GM21447 (cell line): Measurements from ENCODE around the gene ICA1.

Experiments used
- ATAC-seq: cut with Tn5 transposase; IDR thresholded peaks from one replicate; pipeline ENCODE4 v1.9.1; 2021; ENCODE audit not compliant: unreplicated experiment

The ICA1 gene

DNA sequence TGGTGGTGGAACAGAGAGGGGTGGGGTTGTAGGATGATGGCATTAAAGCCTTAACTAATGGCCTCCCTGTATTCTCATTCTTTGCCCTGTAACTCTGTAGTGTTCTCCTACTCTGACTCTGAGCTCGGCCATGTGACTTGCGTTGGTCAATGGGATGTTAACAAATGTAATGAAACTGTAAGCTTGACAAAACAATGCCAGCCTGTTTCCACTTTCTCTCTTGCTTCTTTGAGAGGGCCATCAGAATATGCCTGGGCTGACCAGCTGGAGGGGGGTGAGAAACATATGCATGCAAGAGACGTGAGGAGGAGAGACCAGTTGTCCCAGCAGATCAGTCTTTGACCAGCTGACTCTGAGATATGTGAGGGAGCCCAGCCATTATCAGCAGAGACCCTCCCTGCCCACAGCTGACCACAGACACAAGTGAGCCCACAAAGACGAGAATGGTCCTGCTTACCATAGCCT, 100.6 kb downstream of the ICA1 start:
- ATAC-seq: no peak

DNA sequence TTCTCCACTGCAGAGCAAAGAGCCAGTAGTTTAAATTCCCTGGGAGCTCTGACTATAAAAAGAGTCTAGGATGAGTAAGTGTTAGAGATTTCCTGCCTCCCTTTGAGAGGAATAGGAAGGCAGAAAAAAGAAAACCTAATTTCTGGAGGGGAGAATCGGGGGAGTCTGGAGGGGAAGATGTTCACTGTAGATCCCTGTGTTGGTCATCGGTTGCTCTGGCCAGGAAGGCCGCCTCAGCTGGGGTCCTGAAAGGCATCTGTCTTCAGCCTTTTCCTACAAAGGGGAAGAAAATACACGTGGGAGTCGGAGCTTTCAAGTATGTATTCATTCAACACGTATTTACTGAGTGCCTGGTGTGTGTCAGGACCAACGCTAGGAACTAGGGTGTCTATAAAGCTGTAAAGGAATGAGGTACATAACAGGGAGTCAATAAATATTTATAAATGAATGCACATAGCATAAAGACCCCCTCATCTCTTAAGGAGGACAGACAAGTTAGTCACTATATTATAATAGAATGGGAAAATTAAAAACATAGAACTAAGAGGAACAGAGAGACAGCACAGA, 101.1 kb downstream of the ICA1 start:
- no peak for ATAC-seq

DNA sequence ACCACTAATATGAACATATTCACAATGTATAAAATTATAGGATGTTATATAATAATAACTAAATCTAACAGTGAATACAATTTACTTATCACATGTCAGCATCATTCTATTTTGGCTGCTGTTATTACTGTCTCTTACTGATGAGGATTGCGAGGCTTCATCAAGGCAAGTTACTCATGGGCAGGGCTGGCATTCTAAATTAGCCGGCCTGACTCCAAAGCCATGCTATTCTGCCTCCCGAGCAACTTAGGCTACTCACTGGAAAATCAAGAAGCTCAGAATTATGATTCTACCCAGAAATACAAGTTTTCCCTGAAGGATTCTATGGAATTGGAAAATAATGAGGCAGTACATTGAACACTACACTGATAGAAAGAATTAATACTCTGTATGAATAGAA, 101.7 kb downstream of the ICA1 start:
- ATAC-seq: no peak

DNA sequence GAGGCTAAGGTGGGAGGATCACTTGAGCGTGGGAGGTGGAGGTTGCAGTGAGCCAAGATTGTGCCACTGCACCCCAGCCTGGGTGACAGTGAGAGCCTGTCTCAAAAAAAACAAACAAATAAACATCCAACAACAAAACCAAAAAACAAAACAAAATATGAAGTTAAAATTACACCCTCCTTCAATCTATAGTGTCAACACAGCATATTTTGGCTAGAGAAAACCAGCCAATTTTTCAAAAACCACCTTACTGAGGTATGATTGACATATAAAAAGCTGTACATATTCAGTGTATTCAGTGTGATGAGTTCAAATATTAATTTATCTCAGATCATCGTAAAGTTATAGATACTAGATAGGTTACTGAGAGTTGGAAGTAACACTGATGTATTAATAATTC, 102.4 kb downstream of the ICA1 start:
- no peak for ATAC-seq

DNA sequence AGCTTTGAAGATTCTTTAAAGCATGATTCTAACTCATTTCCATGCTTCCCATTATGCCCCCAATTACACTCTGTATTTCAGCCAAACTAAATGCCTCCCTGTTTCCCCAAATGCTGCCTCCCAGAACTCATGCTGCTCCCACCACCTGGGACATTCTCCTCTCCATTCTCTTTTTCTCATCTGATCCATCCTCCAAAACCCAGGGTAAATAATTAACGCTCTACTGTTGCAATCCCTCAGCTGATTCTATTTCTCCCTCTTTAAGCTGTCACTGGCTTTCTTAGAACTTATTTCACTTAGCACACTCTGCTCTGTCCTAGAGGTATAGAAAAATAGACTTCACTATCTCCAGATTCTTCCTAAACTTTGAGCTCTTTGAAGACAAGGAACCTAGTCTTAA, 104.7 kb downstream of the ICA1 start:
- ATAC-seq: no peak

DNA sequence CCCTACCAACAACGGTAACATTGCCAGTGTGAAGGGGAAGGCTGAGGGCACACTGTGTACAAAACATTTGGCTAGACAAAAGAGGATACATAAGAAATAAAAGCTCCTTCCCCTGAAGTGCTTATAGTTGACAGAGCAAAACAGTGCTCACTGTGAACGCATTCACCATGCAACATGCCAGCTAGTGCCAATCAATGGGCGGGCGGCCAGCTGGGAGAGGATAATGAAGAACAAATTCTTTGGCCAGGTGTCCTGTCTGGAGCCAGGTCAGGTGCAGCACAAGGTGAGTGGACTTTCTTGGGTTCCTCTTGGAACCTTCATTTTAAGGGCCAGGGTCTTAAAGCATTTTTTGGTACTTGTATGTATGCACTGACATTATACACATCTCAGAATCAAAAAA, 106.1 kb downstream of the ICA1 start:
- no peak for ATAC-seq

DNA sequence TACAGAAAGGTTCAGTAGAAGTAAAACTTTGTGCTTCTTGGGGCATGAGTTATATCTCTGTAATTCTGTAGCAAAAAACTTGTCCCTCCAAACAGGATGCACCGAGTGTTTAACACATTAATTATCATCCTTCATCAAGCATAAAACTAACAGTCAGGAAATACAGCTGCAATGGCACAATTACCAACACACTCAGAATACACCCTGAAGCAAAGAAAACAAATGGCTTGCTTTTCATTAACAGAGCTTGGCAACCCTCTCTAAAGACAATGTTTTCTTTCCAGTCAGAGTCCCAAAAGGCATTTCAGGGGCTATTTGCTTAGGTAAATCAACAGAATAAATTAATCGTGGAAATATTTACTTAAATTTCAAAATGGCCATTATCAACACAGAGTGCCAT, 107.7 kb downstream of the ICA1 start:
- no peak for ATAC-seq

DNA sequence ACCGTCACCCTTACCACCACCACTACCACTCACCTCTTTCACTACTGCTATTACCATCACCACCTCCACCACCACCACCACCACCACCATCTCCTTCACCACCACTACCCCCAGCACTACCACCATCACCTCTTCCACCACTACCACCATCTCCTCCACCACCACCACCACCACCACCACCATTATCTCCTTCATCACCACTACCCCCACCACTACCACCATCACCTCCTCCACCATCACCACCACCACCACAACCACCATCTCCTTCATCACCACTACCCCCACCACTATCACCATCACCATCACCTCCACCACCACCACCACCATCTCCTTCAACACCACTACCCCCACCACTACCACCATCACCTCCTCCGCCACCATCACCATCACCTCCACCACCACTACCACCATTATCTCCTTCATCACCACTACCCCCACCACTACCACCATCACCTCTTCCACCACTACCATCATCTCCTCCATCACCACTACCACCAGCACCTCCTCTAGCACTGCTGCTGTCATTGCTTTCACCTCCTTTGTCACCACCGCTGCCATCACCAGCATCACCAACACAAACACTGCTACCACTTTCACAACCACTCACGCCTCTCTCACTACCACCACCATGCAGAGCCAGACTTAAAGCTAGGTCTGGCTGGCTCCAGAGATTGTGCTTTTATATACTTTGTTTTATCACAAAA, 109.3 kb downstream of the ICA1 start:
- no peak for ATAC-seq

DNA sequence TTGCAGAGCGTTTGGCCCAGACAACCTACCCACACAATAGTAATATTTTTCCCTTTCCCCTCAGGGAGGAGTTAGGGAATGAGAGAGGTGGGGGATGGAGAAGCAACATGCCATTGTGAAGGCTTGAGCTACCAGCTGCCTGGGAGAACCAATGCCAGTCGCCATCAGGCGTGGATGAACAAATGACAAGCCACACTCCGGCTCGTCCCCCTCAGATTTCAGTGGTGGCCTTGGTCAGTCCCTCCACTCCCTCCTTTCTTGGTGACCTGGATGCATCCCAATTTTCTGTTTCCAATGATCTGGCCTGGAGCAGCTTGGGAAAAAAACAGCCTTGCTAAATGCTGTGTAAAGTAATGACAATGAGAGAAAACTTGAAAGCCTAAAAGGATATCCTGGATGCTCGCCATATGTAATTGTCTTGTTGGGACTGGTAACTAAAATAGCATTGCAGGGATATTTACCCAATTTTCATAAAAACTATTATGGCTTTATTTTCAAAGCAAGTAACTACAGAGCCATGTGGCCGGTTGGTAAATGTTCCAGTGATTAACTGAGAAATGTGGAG, 110.7 kb downstream of the ICA1 start:
- ATAC-seq: no peak

DNA sequence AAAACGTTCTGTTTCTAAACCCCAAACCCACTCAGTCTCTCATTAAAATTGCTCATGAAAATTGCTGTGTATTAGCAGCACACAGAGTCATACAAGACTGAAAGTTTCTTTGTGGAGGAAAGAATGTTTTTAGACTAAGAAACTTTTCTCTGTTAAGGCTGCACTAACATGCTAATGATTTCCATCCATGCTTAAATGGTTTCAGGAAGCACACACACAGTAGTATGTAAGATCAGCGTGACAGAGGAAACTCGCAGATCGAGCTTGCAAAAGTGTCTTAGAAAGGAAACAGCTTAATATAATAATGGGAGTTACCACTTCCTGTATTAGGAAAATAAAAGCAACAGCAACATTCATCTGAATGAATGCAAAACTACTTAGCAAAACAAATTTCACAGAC, 112.7 kb downstream of the ICA1 start:
- ATAC-seq: peak; percentile 70

DNA sequence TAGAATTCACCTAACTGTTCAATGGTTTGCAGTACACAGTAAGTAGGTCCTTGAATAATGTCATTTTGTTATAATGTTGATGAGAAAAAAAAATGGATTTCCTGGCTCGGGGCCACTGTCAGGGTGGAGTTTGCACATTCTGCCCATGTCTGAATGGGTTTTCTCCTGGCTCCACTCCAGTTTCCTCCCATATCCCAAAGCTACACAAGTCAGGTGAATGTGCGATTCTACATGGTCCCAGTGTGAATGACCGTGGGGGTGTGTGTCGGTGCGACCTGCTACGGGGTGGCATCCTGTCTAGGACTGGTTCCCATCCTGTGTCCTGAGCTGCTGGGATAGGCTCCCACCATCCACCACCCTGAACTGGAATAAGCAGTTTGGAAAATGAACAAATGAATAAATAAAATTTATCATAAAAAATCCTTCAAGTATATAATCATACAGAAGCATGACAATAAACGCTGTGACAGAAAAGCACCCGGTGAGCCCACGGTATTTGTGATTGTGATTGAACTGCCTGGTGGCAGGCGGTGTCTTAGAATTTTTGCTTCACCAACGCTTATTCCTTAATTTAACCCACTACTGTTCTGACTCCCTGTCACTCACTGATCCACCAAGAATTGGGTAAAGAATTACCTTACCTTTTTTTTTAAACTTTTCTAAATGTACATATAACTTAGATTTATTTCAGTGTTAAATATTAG, 114.1 kb downstream of the ICA1 start:
- ATAC-seq: no peak

DNA sequence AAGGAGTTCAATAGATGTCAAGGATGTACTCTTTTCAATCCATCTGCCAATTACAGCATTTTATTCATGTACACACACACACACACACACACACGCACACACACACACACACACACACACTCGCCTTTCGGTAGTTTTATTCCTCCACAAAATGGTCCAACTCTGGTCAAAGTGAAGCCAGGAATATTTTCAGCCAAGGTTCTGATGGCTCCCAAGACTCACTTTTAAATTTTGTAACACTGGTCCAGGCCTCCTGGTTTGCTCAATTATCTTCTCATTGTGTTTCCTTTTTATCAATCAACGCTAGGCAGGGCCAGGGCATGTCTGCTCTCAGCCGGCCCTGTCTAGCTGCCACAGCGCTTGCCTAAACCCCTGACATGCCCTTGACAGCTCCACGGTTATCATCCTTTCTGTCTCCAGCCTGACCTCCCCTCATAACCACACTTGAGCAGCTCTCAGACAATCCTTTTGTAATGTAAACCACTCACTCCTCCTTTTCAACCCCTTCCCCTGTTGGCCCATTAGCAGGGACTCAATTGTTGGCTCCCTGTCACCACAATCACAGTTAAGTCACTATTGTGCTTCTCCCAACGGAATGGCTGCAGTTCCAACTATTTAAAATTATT, 115.1 kb downstream of the ICA1 start:
- no peak for ATAC-seq

DNA sequence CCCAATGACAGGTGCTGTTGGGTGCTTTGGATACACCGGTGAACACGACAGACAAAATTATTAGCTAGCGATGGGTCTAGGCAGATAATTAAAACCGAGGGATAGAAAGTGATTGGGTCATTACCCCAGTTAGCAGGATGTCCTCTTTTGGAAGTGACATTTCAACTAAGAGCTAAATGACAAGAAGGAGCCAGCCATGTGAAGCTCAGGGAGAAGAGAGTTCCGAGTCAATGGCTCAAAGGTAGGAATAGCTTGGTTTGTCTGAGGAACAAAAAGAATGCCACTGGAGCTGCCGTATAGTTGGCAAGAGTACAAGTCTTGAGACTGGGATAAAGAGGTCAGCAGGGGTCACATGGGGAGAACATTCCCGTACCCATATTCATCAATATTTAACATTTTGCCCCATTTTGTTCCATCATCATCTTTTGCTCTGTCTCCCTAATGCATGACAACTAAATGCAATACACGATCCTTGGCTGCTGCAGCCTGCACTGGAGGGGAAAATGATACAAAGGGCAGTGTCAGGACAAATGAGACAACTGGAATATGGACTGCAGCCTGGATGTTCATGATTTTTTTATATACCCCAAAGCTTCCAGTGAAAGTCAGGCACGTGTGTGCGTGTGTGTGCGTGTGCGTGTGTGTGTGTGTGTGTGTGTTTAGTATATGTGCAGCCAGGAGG, 115.7 kb downstream of the ICA1 start:
- no peak for ATAC-seq

DNA sequence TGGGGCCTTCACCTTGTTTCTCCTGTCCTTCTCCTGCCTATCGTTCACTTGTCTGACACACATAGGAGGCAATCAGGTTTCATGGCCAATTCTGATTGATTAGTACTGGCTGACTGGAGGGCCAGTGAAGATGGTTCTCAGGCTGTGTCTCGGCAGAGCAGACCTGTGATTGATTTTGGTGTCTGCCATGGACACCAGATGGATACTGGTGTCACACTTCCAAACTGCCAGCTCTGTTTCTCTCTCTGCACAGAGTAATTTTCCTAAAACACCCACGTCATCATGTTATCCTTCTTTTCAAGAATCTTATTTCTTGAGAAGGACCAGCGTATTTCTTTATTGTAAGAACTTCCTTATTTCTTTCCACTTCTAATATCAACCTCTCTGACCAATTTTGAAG, 117.1 kb downstream of the ICA1 start:
- no peak for ATAC-seq

DNA sequence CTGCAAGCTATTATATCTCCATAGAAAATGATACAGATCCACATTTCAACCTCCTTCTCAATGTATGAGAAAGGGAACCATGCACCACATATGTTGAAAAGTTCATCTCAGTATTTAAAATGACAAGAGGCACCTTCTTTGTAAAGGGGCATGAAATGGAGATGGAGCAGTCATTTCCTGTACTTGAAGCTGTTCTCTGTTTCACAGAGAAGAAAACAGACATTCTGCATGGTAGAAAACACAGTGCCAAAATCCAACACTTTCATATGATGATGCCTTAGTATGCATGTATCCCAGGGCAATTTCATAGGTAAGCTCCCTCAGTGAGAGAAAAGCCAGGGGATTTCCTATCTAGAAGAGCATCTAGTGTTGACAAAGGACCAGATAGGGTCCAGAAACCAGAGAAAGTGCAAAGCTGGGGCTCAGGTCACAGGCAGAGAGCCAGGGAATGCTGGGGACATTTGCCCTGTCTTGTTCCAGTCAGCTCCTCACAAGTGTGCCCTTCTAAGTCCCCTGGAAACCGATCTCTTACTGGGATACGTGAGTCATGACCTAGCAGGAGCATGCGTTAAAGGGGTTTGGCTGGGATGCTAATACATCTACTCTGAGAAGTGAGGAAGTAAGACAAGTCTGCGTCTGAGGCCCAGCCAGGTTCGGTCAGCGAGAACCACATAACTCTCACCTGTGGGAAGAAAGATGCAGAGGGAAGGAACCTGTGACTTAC, 118.7 kb downstream of the ICA1 start:
- no peak for ATAC-seq

DNA sequence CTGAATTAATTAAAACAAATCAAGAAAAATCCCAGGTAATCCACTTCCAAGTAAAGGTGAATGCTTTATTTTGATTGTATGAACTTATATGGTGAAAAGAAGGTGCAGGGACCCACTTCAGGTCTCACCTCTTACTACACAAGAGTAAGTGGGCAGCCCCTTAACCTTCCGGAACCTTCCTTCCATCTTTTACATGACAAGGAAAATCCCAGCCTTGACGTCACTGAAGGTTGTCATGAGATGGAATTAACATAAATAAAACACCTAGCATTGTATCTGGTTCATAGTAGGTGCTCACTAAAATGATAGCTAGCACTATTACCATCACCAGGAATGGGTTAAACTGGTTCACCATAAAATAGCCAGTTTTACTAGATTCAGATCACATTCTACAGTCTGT, 119.5 kb downstream of the ICA1 start:
- ATAC-seq: no peak

DNA sequence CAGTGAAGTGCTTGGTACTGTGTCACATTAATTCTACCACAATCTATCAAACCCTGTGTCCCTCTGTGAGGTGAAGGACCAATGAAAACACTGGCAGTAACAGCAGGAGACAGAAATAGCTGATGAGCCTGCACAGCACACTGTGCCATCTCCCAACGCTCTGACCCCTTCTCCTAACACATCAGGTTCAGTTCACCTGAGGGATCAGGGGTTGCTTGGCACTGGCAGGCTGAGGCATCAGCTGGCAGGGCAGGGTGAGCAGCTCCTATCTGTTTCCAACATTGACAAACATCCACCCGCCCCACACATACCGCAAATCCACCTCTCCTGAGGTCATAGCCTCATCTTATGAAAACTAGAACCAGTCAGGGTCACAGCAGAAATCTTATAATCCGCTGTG, 120.9 kb downstream of the ICA1 start:
- ATAC-seq: no peak

DNA sequence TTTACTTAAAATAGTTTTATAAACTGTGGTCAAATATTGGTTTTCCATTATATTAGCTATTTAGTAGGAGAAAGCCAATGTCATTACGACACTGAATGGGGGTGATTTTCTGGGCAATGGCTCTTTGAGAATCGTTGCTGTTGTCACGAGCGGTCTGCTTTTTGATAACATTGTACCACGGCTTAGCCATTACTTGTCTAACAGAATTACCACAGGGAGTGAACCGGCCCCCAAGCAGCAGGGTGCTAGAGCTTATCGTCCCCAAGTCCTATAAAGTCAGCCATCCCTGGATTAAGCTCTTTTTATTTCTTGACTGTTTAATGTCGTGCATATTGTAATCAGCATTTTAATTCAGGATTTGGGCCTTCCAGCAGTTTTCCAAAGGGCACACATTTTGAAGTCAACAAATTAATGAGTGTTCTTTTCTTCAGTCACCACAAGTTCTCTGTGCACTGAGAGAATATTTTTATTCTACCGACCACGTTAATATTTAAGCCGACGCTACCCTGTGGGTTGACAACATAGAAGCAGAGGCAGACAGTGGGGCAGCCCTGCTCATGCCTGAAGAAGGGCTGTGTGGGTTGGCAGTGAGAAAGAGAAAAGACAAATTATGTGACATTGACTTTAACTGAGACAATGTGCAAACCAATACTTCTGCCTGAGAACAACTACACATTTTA, 125.8 kb downstream of the ICA1 start:
- no peak for ATAC-seq

DNA sequence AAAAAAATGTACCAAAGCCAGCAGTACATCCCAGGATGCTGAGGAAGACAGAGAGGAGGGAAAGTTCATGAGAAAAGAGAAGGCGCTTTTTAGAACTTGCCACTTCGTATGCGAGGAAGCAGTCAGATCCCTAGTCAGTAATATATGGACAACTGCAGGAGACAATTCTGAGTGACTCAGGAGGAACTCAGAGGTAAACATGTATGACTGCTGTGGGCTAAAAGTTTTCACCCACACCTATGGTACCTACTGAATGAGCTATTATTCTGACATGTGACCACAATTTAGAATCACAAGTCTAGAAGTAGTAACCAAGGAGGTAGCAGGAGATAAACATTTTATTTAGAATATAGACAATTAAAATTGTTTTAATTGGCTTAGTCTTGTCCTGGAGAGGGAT, 126.5 kb downstream of the ICA1 start:
- no peak for ATAC-seq
